Liver (tissue), 9 donors: ENCODE measurements around the gene ARHGAP23. TPM values are rescaled to one million over a fixed set of nuclear protein-coding genes. Genes with fewer than 3 reads are reported as not detected.

ENCODE experiments used
- DNase-seq: peaks from one replicate; pipeline ENCODE4 v3.0.0-alpha.2; 2017; ENCODE audit warnings: low spot score
- H3K27ac ChIP-seq, 2 donors: one replicate each; pipeline ENCODE4 v1.7.0; 2013; ENCODE audit warnings: inconsistent platforms in 2 of 2, low read length in 2 of 2, control low read depth in 1 of 2, low read depth in 1 of 2, mild to moderate bottlenecking in 1 of 2
- H3K27me3 ChIP-seq, 4 donors: one replicate each; pipeline versions ENCODE4 v1.6.1 to v1.7.0; 2013; ENCODE audit warnings: low read length in 3 of 4, inconsistent platforms in 1 of 4, mild to moderate bottlenecking in 1 of 4, moderate library complexity in 1 of 4; ENCODE audit not compliant: control insufficient read depth in 4 of 4, insufficient read depth in 4 of 4
- H3K36me3 ChIP-seq, 4 donors: one replicate each; pipeline versions ENCODE4 v1.6.1 to v1.7.0; 2013; ENCODE audit warnings: low read length in 3 of 4, mild to moderate bottlenecking in 3 of 4, low read depth in 1 of 4, moderate library complexity in 1 of 4; ENCODE audit not compliant: control insufficient read depth in 4 of 4, insufficient read depth in 3 of 4
- H3K4me1 ChIP-seq, 4 donors: one replicate each; pipeline versions ENCODE4 v1.6.1 to v1.7.0; 2013; ENCODE audit warnings: low read length in 3 of 4, mild to moderate bottlenecking in 3 of 4, moderate library complexity in 1 of 4; ENCODE audit not compliant: control insufficient read depth in 4 of 4, insufficient read depth in 4 of 4
- H3K4me3 ChIP-seq, 3 donors: one replicate each; pipeline versions ENCODE4 v1.6.1 to v1.7.0; 2013; ENCODE audit warnings: low read length in 3 of 3, control low read depth in 1 of 3, low read depth in 1 of 3, mild to moderate bottlenecking in 1 of 3
- H3K9ac ChIP-seq, 2 donors: one replicate each; pipeline ENCODE4 v1.7.0; 2013; ENCODE audit warnings: low read length in 2 of 2, mild to moderate bottlenecking in 2 of 2, moderate library complexity in 2 of 2, control low read depth in 1 of 2, low read depth in 1 of 2
- H3K9me3 ChIP-seq, 4 donors: one replicate each; pipeline versions ENCODE4 v1.6.1 to v1.7.0; 2013; ENCODE audit warnings: low read length in 3 of 4; ENCODE audit not compliant: control insufficient read depth in 4 of 4
- ATF3 ChIP-seq: IDR thresholded peaks from 2 replicates; pipeline ENCODE4 v1.6.1; 2016; ENCODE audit warnings: antibody characterized with exemption
- EGR1 ChIP-seq, 2 donors: IDR thresholded peaks; 2 replicates each; pipeline ENCODE4 v1.6.1; 2016 to 2018; ENCODE audit warnings: antibody characterized with exemption in 2 of 2, low read depth in 2 of 2
- FOXA1 ChIP-seq: IDR thresholded peaks from 2 replicates; pipeline ENCODE4 v1.6.1; 2016; ENCODE audit warnings: antibody characterized with exemption
- FOXA2 ChIP-seq: IDR thresholded peaks from 2 replicates; pipeline ENCODE4 v1.6.1; 2016; ENCODE audit warnings: antibody characterized with exemption
- GABPA ChIP-seq, 2 donors: IDR thresholded peaks in 1 of 2; conservative IDR thresholded peaks in 1 of 2; 2 replicates each; pipeline ENCODE4 v1.6.1; 2016; ENCODE audit warnings: antibody characterized with exemption in 2 of 2, mild to moderate bottlenecking in 1 of 2, moderate library complexity in 1 of 2
- HNF4A ChIP-seq, 2 donors: conservative IDR thresholded peaks; 2 replicates each; pipeline ENCODE4 v1.6.1; 2016; ENCODE audit warnings: antibody characterized with exemption in 2 of 2, mild to moderate bottlenecking in 2 of 2
- HNF4G ChIP-seq: IDR thresholded peaks from 2 replicates; pipeline ENCODE4 v1.6.1; 2016; ENCODE audit warnings: antibody characterized with exemption
- JUND ChIP-seq, 2 donors: IDR thresholded peaks; 2 replicates each; pipeline ENCODE4 v1.6.1; 2016; ENCODE audit warnings: antibody characterized with exemption in 2 of 2
- NR2F2 ChIP-seq: IDR thresholded peaks from 2 replicates; pipeline ENCODE4 v1.6.1; 2016; ENCODE audit warnings: antibody characterized with exemption
- RXRA ChIP-seq, 2 donors: IDR thresholded peaks; 2 replicates each; pipeline ENCODE4 v1.6.1; 2017 to 2018; ENCODE audit warnings: antibody characterized with exemption in 2 of 2, mild to moderate bottlenecking in 1 of 2
- SP1 ChIP-seq: IDR thresholded peaks from 2 replicates; pipeline ENCODE4 v1.6.1; 2018; ENCODE audit warnings: antibody characterized with exemption, mild to moderate bottlenecking
- YY1 ChIP-seq: IDR thresholded peaks from 2 replicates; pipeline ENCODE4 v1.6.1; 2016; ENCODE audit warnings: antibody characterized with exemption, mild to moderate bottlenecking
- ZBTB33 ChIP-seq: IDR thresholded peaks from 2 replicates; pipeline ENCODE4 v1.6.1; 2016; ENCODE audit warnings: antibody characterized with exemption
- WGBS: extraction: QIAGEN DNeasy Blood & Tissue Kit; methylation state at CpG from one replicate; pipeline ENCODE4 v1.1.7; 2013; 5-methylcytosine and 5-hydroxymethylcytosine counted together
- polyA plus RNA-seq, 2 donors: library from polyadenylated mRNA; stranded (reverse) in 1 of 2; unstranded in 1 of 2; fragments of 200-250 nt in 1 of 2; fragments of >200 nt in 1 of 2; fragmentation: Nextera tagmentation in 1 of 2; extraction: Ambion mirVana in 1 of 2; gene quantifications; one replicate each; pipeline versions ENCODE4 v1.2.1 to v1.2.3, GENCODE V29; 2013 to 2015
- total RNA-seq, 2 donors: library from RNA; depleted of rRNA; stranded (reverse); fragments of >200 nt; gene quantifications; one replicate each; pipeline ENCODE4 v1.2.3, GENCODE V29; 2014
- TF ChIP-seq, protein P1 (sequence below): IDR thresholded peaks from 2 replicates; pipeline ENCODE4 v1.6.1; 2016; ENCODE audit warnings: antibody characterized with exemption
- TF ChIP-seq, protein P2 (sequence below): IDR thresholded peaks from 2 replicates; pipeline ENCODE4 v1.6.1; 2016; ENCODE audit warnings: antibody characterized with exemption, mild to moderate bottlenecking
- TF ChIP-seq, protein P3 (sequence below): fragments of 150-350 bp; IDR thresholded peaks from 2 replicates; pipeline ENCODE4 v1.5.1; 2017; ENCODE audit warnings: improper control_type of control experiment, low read depth, low read length; ENCODE audit not compliant: missing input control
- donor health status: healthy.
- donor health status: healthy.
- donor health status: healthy.
- donor health status: healthy.
- donor health status: healthy.

Gene ARHGAP23
- total and polyA plus RNA-seq, 4 donors = 0.28 to 31.8 (median 4.6) TPM

DNA sequence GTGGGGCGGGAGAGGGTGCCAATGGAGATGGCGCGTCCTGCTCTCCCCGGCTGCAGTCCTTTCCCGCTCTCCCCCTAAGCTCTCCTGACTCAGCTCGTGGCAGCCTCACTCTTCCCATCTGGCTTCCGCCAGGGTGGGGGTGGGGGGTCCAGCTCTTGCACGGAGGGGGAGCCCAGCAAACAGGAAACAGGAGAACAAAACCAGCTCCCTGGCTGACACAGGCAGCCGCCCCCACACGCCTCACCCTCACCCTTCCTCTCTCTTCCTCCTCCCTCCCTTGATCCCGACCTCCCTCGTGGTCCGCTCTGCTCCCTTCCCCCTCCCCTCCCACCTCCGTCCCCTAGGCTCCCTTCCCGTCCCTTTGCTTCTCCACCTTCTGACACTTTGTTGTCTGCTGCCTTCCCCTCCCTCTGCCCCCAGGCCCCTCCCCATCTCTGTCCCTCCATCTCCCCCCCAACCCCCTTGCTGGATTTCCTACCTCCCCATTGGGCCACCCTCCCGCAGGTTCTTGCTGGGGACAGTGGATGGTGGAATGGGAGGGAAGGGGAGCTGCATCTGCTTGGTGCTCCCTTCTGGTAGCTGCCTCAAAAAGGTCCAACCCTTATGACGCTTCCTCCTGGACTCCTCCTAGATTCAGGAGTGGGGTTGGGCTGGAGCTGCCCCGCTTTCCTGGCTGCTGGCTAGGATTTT lies 23.7 kb downstream of the ARHGAP23 start:
- Histone ChIP-seq H3K27me3 (peaks cover 0 to 6% (median 0%) of the 10 kb centered on the region in 4 donors), H3K4me3 (no peak overlapping the region), H3K4me1 (peaks cover 0 to 8% (median 2%) of the 10 kb centered on the region in 4 donors), H3K36me3 (no peaks in the 10 kb centered on the region), H3K9me3 (no peaks in the 10 kb centered on the region), H3K27ac (peak overlapping the region; percentile 69 to 79), H3K9ac (no peak overlapping the region)
- WGBS = 32% methylated on average over 18 of the region's 18 CpGs
- no peak for DNase-seq
- TF ChIP-seq YY1 (no peak), NR2F2 (no peak), EGR1 (IDR thresholded peaks at IDR 0.05; ENCODE audit: low read depth in 2 of 2) (no peak), ATF3 (no peak), GABPA (IDR thresholded peaks at IDR 0.05 in 1 of 2, conservative IDR thresholded peaks at IDR 0.05 in 1 of 2) (no peak), FOXA1 (no peak), JUND (IDR thresholded peaks at IDR 0.05) (no peak), RXRA (IDR thresholded peaks at IDR 0.05) (no peak), HNF4A (conservative IDR thresholded peaks at IDR 0.05) (no peak), SP1 (no peak), FOXA2 (no peak), HNF4G (no peak), ZBTB33 (no peak)
- TF ChIP-seq, protein P1, sequence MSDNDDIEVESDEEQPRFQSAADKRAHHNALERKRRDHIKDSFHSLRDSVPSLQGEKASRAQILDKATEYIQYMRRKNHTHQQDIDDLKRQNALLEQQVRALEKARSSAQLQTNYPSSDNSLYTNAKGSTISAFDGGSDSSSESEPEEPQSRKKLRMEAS = no peak
- TF ChIP-seq, protein P2, sequence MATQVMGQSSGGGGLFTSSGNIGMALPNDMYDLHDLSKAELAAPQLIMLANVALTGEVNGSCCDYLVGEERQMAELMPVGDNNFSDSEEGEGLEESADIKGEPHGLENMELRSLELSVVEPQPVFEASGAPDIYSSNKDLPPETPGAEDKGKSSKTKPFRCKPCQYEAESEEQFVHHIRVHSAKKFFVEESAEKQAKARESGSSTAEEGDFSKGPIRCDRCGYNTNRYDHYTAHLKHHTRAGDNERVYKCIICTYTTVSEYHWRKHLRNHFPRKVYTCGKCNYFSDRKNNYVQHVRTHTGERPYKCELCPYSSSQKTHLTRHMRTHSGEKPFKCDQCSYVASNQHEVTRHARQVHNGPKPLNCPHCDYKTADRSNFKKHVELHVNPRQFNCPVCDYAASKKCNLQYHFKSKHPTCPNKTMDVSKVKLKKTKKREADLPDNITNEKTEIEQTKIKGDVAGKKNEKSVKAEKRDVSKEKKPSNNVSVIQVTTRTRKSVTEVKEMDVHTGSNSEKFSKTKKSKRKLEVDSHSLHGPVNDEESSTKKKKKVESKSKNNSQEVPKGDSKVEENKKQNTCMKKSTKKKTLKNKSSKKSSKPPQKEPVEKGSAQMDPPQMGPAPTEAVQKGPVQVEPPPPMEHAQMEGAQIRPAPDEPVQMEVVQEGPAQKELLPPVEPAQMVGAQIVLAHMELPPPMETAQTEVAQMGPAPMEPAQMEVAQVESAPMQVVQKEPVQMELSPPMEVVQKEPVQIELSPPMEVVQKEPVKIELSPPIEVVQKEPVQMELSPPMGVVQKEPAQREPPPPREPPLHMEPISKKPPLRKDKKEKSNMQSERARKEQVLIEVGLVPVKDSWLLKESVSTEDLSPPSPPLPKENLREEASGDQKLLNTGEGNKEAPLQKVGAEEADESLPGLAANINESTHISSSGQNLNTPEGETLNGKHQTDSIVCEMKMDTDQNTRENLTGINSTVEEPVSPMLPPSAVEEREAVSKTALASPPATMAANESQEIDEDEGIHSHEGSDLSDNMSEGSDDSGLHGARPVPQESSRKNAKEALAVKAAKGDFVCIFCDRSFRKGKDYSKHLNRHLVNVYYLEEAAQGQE = no peak
- TF ChIP-seq, protein P3, sequence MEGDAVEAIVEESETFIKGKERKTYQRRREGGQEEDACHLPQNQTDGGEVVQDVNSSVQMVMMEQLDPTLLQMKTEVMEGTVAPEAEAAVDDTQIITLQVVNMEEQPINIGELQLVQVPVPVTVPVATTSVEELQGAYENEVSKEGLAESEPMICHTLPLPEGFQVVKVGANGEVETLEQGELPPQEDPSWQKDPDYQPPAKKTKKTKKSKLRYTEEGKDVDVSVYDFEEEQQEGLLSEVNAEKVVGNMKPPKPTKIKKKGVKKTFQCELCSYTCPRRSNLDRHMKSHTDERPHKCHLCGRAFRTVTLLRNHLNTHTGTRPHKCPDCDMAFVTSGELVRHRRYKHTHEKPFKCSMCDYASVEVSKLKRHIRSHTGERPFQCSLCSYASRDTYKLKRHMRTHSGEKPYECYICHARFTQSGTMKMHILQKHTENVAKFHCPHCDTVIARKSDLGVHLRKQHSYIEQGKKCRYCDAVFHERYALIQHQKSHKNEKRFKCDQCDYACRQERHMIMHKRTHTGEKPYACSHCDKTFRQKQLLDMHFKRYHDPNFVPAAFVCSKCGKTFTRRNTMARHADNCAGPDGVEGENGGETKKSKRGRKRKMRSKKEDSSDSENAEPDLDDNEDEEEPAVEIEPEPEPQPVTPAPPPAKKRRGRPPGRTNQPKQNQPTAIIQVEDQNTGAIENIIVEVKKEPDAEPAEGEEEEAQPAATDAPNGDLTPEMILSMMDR = no peak
